Ureter (tissue), 1 donor: Measurements from ENCODE around the gene KLHL41. TPM values are rescaled to one million over a fixed set of nuclear protein-coding genes. Genes with fewer than 3 reads are reported as not detected.
A peak's percentile ranks its signal among the peaks of the same experiment; 100 is the strongest.
"Not testable (repeated sequence)": the region's sequence is repeated elsewhere in the genome, so short reads cannot be mapped to it uniquely, and the experiment has no call there.

Experiments used
- DNase-seq: peaks from one replicate; pipeline ENCODE4 v3.0.0-alpha.2; 2020; ENCODE audit warnings: low spot score
- total RNA-seq: library from RNA; stranded (reverse); gene quantifications from one replicate; pipeline ENCODE4 v1.2.4, GENCODE V29; 2023
- donor health status: DM: yes; HTN: yes; CAD: no.

Gene KLHL41
- total RNA-seq, 1 donor from 2014 or later = 1.1 TPM

DNA sequence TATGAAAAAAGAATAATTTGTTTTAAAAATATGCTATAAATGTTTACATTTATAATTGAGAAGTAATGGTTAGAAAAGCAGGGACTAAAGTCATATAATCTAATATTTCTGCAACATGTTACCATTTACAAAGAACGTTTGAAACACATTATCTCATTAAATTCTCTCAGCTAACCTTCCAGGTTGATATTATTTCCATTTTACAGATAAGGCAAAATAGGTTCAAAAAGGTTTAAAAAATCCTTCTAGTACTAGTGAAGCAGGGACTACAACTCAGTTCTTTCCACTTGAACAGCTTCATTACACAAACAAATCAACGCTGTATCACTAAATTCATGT is 63.3 kb downstream of the KLHL41 start:
- DNase-seq = no peak

DNA sequence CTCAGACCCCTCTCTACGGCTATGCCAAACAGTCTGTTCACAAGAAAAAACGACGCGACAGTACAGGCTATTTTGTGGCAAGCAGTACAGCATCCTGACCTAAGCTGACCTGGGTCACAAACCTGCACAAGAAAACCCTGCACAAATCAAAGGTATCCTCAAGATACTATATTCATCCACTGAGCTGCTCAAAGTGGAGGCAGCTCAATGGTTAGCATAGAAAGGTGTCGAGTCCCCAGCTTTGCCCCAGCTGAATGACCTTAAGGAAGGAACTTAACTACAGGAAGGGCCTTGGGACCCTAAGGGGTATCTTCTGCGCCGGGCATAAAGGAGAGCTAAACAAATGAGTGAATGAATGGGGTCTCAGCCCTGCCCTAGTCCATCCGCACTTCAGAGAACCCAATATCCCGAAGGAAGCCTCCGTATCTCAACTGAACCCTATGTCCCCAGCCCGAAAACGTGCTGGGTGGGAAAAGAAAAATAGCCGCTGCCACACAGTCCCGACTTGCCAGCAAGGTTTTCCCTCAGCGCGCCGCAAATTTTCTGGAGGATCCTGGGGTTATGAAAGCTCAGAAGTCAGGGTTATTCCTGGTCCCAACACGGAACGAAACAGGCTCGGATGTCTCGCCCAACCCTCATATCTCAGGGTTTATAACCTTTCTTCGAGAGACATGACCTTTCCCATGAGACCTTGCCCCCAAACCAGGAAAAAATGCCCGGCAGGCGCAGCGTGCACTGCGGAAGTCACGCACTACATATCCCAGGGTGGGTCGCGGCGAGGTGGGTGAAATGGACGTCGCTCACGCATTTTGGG is 63.9 kb downstream of the KLHL41 start, which contains the start of gene FASTKD1:
Gene FASTKD1 (minus strand): TSS at position 706 of the 814 bp plus-strand sequence. CDS start 1,836 bp downstream, outside the sequence.
- peak; percentile 90 for DNase-seq

DNA sequence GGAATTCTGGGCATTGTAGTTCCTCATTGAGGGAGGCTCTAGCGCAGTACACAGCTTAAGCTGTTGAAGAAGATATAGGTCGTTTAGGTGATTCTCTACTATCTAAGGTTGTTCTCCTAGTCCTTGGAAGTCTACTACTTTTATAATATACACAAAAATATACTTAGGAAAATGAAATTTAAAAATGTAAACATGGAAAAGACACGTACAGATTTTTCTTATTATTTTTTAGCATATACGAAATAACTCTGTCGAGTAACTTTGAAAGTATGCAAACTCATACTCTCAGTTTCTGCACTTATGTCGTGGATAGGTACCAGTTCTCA is 64.4 kb downstream of the KLHL41 start:
- DNase-seq = no peak

DNA sequence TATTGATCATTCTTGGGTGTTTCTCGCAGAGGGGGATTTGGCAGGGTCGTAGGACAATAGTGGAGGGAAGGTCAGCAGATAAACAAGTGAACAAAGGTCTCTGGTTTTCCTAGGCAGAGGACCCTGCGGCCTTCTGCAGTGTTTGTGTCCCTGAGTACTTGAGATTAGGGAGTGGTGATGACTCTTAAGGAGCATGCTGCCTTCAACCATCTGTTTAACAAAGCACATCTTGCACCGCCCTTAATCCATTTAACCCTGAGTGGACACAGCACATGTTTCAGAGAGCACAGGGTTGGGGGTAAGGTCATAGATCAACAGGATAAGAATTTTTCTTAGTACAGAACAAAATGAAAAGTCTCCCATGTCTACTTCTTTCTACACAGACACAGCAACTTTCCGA is 65.0 kb downstream of the KLHL41 start:
- DNase-seq = not testable (repeated sequence)

DNA sequence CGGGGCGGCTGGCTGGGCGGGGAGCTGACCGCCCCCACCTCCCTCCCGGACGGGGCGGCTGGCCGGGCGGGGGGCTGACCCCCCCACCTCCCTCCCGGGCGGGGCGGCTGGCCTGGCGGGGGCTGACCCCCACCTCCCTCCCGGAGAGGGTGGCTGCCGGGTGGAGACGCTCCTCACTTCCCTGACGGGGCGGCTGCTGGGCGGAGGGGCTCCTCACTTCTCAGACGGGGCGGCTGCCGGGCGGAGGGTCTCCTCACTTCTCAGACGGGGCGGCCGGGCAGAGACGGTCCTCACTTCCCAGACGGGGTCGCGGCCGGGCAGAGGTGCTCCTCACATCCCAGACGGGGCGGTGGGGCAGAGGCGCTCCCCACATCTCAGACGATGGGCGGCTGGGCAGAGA is 65.8 kb downstream of the KLHL41 start:
- not testable (repeated sequence) for DNase-seq

Other genes starting within 250 kb of the KLHL41 start
- gene LRP2, start 147.2 kb upstream of the KLHL41 start, total RNA-seq = 0.13 TPM
- 18.8 TPM for gene BBS5, start 30.2 kb upstream of the KLHL41 start, total RNA-seq
- gene FASTKD1, start 64.2 kb downstream of the KLHL41 start, total RNA-seq = 27.7 TPM
- gene PPIG, start 74.6 kb downstream of the KLHL41 start, total RNA-seq = 59.2 TPM
- 0.49 TPM for gene CFAP210, start 184.7 kb downstream of the KLHL41 start, total RNA-seq
- gene PHOSPHO2, start 184.8 kb downstream of the KLHL41 start, total RNA-seq = 14.7 TPM
- gene KLHL23, start 224.1 kb downstream of the KLHL41 start, total RNA-seq = 12.4 TPM